HG03439 (cell line): ENCODE data around the gene COL25A1.
"Not testable (repeated sequence)": the region's sequence is repeated elsewhere in the genome, so short reads cannot be mapped to it uniquely, and the experiment has no call there.

Experiments
- ATAC-seq: cut with Tn5 transposase; IDR thresholded peaks from one replicate; pipeline ENCODE4 v1.9.1; 2021; ENCODE audit warnings: mild to moderate bottlenecking, moderate library complexity; ENCODE audit not compliant: unreplicated experiment

COL25A1 gene

DNA sequence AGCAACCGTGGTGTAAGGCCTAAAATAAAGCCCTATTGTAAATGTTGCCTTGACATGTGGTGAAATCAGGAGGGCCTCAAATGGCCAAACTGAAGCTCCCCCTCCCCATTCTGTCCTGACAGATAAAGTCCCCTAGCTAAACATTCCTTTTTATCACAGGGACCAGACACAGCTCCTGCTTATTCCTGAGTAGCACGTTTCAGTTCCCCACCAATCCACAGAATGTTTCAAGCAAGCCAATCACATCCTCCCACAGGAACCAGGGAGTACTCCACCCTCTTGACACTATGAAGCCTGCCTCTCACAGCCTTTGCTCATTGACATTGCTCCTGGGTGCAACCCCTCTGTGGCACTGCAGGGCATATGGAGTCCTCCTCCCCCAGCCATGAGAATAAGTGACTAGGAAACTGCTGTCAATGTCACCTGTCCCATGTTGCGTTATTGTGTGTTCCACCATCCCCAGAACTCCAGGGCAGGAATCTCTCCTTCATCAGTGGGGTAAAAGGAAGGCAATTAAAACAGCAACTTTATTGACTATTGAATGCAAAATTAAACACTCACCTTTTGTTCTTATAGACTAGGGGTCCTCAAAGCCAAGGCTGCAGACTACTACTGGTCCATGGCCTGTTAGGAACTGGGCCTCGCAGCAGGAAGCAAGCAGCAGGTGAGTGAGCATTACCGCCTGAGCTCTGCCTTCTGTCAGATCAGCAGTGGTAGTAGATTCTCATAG is 128.1 kb downstream of the COL25A1 start:
- no peak for ATAC-seq

- ATAC-seq: no peak
These were observed 130.2 kb downstream of the COL25A1 start for GRCh38 chr4:109172301-109172700.

- ATAC-seq: no peak
These were observed 131.4 kb downstream of the COL25A1 start for GRCh38 chr4:109171070-109171469.

GRCh38 chr4:109169170-109169569 is 133.3 kb downstream of the COL25A1 start:
- ATAC-seq: no peak

- ATAC-seq: no peak
These were observed 135.9 kb downstream of the COL25A1 start for GRCh38 chr4:109166586-109166985.

DNA sequence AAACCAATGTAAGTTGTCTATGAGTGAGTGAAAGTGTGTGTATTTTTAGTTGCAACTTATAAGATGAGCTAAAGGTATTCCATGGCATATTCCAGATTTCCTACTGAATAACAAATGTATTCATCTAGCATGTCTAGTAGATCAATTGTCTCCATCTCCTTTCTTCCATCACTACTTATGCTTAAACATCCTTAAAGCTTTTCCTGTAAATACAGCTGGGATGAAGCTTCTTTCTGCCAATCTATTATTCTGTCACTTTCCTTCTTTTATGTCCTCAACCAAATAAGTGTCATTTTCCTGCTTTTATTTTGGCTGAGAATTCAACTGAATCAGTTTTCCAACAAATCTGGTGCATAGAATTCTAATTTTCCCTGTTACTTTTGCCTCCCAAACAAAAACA is 136.3 kb downstream of the COL25A1 start:
- no peak for ATAC-seq

DNA sequence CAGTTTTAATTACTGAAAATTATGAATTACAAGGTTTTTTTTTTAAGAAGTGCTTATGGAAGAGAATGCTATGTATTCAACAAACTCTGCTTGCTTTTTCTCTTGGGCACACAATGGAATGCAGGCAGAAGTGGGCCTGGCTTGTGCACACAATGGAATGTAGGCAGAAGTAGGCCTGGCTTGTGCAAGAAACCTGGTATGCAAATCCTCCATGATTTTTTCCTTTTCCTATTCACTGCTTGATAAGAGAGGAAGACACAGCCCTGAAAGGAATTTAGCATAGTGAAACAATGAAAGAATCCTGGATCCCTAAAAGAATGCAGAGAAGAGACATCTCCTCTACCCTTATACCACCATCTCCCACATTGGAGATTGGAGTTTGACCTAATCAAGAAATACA is 138.4 kb downstream of the COL25A1 start:
- ATAC-seq: no peak

DNA sequence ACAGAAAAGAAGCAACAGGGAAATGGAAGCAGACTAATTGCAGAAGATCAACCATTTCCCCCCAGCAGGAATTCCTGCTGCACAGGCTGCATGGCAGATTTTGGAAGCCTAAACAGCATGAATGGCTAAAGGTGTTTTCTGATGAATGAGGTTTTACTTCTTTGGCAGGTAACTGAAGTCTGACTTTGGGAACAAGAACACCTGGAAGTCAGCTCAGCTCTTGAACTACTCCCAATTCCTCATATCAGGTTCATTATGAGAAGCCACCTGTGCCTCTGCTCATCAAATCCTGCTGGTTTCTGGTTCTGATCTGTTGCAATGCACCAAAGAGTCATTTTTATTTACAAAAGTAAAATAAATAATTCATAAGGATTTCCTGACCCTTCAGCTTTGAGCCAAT is 139.0 kb downstream of the COL25A1 start:
- no peak for ATAC-seq

DNA sequence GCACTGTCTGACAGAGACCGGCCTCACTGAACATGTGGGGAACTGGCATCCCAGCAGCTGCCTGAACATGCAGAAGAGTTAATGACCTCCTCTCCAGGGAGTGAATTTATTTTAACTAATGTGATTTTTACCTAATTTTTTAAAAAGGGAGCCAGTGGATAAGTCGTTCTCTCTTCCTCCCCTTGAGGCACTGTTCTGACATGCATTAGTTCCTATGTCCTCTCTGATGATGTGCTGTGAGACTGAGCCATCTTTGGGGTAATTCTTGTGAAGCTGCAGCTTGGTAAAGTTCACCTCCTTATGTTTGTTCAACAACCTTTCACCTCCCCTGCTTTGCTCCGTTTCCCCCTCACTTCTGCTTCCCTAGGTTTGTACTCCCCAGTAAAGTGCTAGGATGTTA is 139.7 kb downstream of the COL25A1 start:
- ATAC-seq: no peak

DNA sequence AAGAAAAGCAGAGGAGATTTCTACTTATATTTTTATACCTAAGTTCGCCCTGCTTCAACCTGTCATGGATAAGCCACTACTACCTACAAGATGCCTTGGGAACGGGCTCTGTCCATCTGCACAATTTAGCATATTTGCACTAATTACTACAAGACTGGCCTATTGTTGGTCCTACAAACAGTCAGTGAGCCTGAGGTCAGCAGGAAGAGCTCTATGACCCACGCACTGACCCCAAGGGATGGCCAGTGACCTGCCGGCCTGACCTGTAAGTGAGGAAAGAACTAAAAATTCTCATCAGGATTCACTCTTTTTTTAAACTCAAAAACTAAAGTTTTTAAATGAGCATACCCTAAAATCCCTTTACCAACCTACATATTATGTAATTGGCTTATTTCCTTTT is 142.0 kb downstream of the COL25A1 start:
- ATAC-seq: no peak

- ATAC-seq: no peak
These were observed 144.8 kb downstream of the COL25A1 start for GRCh38 chr4:109157696-109158095.

- no peak for ATAC-seq
These were observed 145.3 kb downstream of the COL25A1 start for GRCh38 chr4:109157205-109157604.

- ATAC-seq: no peak
These were observed 146.1 kb downstream of the COL25A1 start for GRCh38 chr4:109156356-109156755.

DNA sequence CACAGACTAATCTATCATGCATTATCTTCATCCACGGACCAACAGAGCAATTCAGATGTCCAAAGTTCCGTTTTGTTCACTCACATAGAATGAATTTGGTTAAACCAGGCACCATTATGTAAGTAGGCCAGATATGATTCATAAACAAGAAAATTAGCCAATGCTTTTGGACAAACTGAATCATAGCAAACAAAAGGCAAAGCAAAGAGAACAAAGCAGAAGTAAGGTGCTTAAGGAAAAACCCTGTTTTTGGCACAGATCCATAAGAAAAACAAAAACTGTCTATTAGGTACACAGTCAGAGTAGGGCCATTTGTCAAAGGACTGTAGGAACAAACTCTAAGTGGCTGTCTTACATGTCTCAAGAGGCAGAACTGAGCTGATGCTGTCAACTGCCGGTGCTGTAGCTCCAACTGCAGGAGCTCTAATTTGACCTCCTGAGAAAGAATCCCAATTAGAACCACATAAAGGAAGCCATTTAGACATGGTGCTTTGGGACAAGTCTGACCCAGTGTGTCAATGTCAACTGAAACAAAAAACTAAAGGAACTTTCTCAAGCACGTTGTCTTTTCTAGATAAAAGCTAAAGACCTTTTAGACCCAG is 146.7 kb downstream of the COL25A1 start:
- ATAC-seq: no peak

- ATAC-seq: no peak
These were observed 147.4 kb downstream of the COL25A1 start for GRCh38 chr4:109155084-109155483.

- ATAC-seq: no peak
These were observed 148.0 kb downstream of the COL25A1 start for GRCh38 chr4:109154424-109154823.

- no peak for ATAC-seq
These were observed 152.6 kb downstream of the COL25A1 start for GRCh38 chr4:109149836-109150235.

DNA sequence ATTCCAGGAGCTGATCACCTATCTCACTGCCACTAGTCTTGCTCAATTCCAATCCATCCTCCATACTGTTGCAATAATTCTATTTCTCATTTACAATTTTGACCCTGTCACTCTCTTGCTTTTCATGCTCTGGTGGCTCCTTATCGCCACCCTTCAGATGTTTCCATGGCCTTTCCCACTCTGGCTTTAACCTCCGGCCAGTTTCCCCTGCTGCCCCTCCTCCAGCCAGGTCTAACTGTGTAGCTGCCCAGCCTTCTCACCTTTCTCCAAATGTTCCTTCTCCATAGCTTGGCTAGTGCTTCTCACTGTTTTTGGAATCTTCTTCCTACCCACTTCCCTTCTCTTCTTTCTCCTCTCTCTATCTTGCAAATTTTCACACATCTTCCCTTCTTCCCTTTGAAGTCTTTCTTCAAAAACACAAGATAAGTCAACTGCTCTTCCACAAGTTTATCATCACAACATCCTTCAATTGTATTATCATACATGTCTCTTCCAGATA is 153.8 kb downstream of the COL25A1 start:
- no peak for ATAC-seq

DNA sequence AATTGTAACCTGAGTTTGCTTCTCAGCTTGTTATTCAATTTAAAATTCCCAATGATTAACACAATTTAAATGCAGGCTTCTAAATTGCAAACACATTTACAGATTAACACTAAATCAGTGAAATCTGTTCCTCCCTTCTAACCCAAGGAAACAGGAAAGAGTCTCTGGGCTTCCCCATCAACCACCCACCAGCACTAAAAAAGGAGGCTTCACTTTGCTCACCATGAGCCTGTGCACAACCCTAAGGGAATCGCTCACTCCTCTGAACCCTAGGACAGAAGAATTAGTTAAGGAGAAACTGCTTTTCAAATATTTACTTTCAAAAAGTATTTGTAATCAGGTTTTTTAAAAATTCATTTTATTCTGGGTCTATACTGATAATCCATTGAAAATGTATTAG is 155.3 kb downstream of the COL25A1 start:
- ATAC-seq: no peak

GRCh38 chr4:109146499-109146898 is 156.0 kb downstream of the COL25A1 start:
- no peak for ATAC-seq

DNA sequence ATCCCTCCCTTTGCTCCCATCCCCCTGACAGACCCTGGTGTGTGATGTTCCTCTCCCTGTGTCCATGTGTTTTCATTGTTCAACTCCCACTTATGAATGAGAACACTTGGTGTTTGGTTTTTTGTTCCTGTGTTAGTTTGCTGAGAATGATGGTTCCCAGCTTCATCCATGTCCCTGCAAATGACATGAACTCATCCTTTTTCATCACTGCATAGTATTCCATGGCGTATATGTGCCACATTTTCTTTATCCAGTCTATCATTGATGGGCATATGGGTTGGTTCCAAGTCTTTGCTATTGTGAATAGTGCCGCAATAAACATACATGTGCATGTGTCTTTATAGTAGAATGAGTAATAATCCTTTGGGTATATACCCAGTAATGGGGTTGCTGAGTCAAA is 164.3 kb downstream of the COL25A1 start:
- not testable (repeated sequence) for ATAC-seq

- no peak for ATAC-seq
These were observed 167.5 kb downstream of the COL25A1 start for GRCh38 chr4:109134921-109135320.

DNA sequence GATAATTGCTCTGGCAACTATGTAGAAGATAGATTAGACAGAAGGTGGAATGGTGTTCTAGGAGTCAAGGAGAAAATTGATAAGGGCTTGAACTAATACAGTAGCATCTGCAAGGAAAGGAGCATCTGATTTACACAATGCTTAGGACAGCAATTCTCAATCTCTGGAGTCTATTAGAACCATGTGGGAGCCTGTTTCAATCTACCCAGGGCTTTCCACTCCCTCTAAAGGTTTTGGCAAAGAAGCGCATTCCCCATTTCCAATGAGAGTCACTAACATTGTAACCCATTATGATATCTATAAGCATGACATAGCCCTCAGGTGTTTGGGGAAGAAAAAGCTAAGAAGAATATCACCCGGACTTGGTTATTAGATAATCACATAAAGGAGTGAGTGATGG is 168.2 kb downstream of the COL25A1 start:
- no peak for ATAC-seq
